OCI-LY7 (cell line): ENCODE measurements around the gene PIGM.

Source experiments
- EZH2phosphoT487 ChIP-seq: fragments of 200-600 bp; sonication (generic); IDR thresholded peaks from 2 replicates; pipeline ENCODE4 v1.6.1; 2018; ENCODE audit warnings: low read depth, borderline replicate concordance, mild to moderate bottlenecking, mixed run types, antibody characterized with exemption, low read length, moderate library complexity, mixed read lengths
- TF ChIP-seq, protein P1 (sequence below): fragments of 200-600 bp; sonication (generic); conservative IDR thresholded peaks from 2 replicates; pipeline ENCODE4 v1.5.1; 2014; ENCODE audit warnings: mild to moderate bottlenecking, antibody characterized with exemption, low read length, moderate library complexity, mixed read lengths

DNA sequence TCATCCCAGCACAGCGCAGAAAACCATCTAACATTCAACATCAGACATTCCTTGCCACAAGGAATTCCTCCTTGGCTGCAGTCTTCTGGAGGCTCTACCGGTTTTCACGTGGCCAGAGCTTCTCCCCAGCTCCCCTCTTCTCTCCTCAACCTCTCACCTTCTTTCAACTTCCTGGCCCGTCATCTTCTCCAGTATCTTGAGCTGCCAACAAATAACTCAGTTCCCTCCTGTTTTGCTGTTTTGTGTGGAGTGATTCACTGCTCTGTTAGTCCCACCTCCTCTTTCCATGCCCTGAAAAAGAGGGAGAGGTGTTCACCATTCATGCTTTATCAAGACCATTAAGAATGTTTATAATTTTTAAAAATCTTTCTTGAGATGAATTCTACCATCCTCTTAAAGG lies 32.6 kb downstream of the PIGM start:
- TF ChIP-seq, protein P1, sequence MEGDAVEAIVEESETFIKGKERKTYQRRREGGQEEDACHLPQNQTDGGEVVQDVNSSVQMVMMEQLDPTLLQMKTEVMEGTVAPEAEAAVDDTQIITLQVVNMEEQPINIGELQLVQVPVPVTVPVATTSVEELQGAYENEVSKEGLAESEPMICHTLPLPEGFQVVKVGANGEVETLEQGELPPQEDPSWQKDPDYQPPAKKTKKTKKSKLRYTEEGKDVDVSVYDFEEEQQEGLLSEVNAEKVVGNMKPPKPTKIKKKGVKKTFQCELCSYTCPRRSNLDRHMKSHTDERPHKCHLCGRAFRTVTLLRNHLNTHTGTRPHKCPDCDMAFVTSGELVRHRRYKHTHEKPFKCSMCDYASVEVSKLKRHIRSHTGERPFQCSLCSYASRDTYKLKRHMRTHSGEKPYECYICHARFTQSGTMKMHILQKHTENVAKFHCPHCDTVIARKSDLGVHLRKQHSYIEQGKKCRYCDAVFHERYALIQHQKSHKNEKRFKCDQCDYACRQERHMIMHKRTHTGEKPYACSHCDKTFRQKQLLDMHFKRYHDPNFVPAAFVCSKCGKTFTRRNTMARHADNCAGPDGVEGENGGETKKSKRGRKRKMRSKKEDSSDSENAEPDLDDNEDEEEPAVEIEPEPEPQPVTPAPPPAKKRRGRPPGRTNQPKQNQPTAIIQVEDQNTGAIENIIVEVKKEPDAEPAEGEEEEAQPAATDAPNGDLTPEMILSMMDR: no peak
- no peak for TF ChIP-seq EZH2phosphoT487
